PC-3 (cell line): ENCODE results near the gene GFAP. TPM values are rescaled to one million over a fixed set of nuclear protein-coding genes. Genes with fewer than 3 reads are reported as not detected.

Experiments used
- ATAC-seq: fragments of 200-7000 bp; cut with Tn5 transposase; 2 replicates; pipeline ENCODE4 v1.9.1; 2020; ENCODE audit warnings: mild to moderate bottlenecking, moderate library complexity
- BruUV-seq: library from RNA; stranded (reverse); fragments of 400-500 nt; replicated peaks from 2 replicates; lab custom pipeline; 2021; lab: Mats Ljungman, UMichigan
- CTCF ChIA-PET: fragments of 300-600 bp; sonication (Branson Sonifier 250); formaldehyde crosslinking; loops from one replicate; lab custom pipeline; 2022; ENCODE audit warnings: antibody characterized with exemption; lab: Charles Lee
- POLR2A ChIA-PET: fragments of 300-600 bp; sonication (Branson Sonifier 250); formaldehyde crosslinking; loops from one replicate; lab custom pipeline; 2022; ENCODE audit warnings: antibody characterized with exemption; ENCODE audit not compliant: unreplicated experiment; lab: Charles Lee
- DNase-seq: peaks from one replicate; pipeline ENCODE4 v3.0.0-alpha.2; 2015
- H2AFZ ChIP-seq: fragments of 300-600 bp; sonication (generic); 2 replicates; pipeline ENCODE4 v1.6.0; 2016; ENCODE audit warnings: antibody characterized with exemption, low read length
- H3F3A ChIP-seq: fragments of 300-600 bp; sonication (generic); one replicate; pipeline ENCODE4 v1.6.0; 2017; ENCODE audit warnings: antibody characterized with exemption, low read length, control low read depth, mild to moderate bottlenecking; ENCODE audit not compliant: unreplicated experiment
- H3K27ac ChIP-seq: fragments of 300-600 bp; sonication (generic); 2 replicates; pipeline ENCODE4 v1.5.1; 2016; ENCODE audit warnings: mild to moderate bottlenecking, low read length
- H3K27me3 ChIP-seq: fragments of 300-600 bp; sonication (generic); 2 replicates; pipeline ENCODE4 v1.6.1; 2016; ENCODE audit warnings: low read length, mixed read lengths
- H3K36me3 ChIP-seq: fragments of 300-600 bp; sonication (generic); 2 replicates; pipeline ENCODE4 v1.6.1; 2016; ENCODE audit warnings: low read depth, mixed run types, low read length, mixed read lengths
- H3K4me1 ChIP-seq: fragments of 300-600 bp; sonication (generic); 2 replicates; pipeline ENCODE4 v1.5.1; 2016; ENCODE audit warnings: low read length; ENCODE audit not compliant: insufficient read depth
- H3K4me2 ChIP-seq: fragments of 300-600 bp; sonication (generic); 2 replicates; pipeline ENCODE4 v1.6.0; 2016; ENCODE audit warnings: low read length
- H3K4me3 ChIP-seq: fragments of 300-600 bp; sonication (generic); 2 replicates; pipeline ENCODE4 v1.5.1; 2016; ENCODE audit warnings: mild to moderate bottlenecking, low read length, mixed read lengths
- H3K79me2 ChIP-seq: fragments of 300-600 bp; sonication (generic); 2 replicates; pipeline ENCODE4 v1.6.1; 2017; ENCODE audit warnings: low read length, mixed read lengths
- H3K9ac ChIP-seq: fragments of 300-600 bp; sonication (generic); 2 replicates; pipeline ENCODE4 v1.6.0; 2016; ENCODE audit warnings: mild to moderate bottlenecking, low read length
- H3K9me2 ChIP-seq: fragments of 300-600 bp; sonication (generic); replicated peaks from 2 replicates; pipeline ENCODE4 v1.6.1; 2016; ENCODE audit warnings: mixed run types, low read length, mixed read lengths
- H3K9me3 ChIP-seq: fragments of 300-600 bp; sonication (generic); 2 replicates; pipeline ENCODE4 v1.6.1; 2016; ENCODE audit warnings: low read length, mixed read lengths
- H4K20me1 ChIP-seq: fragments of 300-600 bp; sonication (generic); 2 replicates; pipeline ENCODE4 v1.6.1; 2016; ENCODE audit warnings: low read length, mixed read lengths
- CTCF ChIP-seq: fragments of 300-600 bp; sonication (generic); conservative IDR thresholded peaks from 2 replicates; pipeline ENCODE4 v1.5.1; 2017; ENCODE audit warnings: antibody characterized with exemption, low read depth, mild to moderate bottlenecking, low read length
- EZH2 ChIP-seq: fragments of 300-600 bp; sonication (generic); IDR thresholded peaks from one replicate; pipeline ENCODE4 v1.6.1; 2017; ENCODE audit warnings: antibody characterized with exemption, mild to moderate bottlenecking, low read length; ENCODE audit not compliant: unreplicated experiment
- EZH2phosphoT487 ChIP-seq: fragments of 300-600 bp; sonication (generic); IDR thresholded peaks from 2 replicates; pipeline ENCODE4 v1.6.1; 2018; ENCODE audit warnings: mild to moderate bottlenecking, antibody characterized with exemption, low read length, borderline replicate concordance
- intact Hi-C: fragments of 100-400 bp; cut with micrococcal nuclease; formaldehyde crosslinking; loops from 2 replicates; pipeline ENCODE4 v1.9.0; 2023
- total RNA-seq: library from RNA; depleted of rRNA; stranded (reverse); fragments of >200 nt; gene quantifications from 2 replicates; pipeline ENCODE4 v1.2.3, GENCODE V29; 2014

The GFAP gene
- total RNA-seq, 1 experiment from 2014 or later: 0.29 TPM

GRCh38 chr17:44955674-44956425, 40.5 kb upstream of the GFAP start:
- no TSS peak for BruUV-seq
- TF ChIP-seq EZH2phosphoT487: no peak
- TF ChIP-seq CTCF: no peak
- no peak for TF ChIP-seq EZH2
- H2AFZ ChIP-seq: no peak overlapping the region

GRCh38 chr17:44952946-44953475, 37.7 kb upstream of the GFAP start:
- DNase-seq (no peak), ATAC-seq (peak; percentile 33; the same call in 1 of the 2 replicates)
- no peaks in the 10 kb centered on the region for H3K9me2 ChIP-seq
- BruUV-seq: no TSS peak
- no peak overlapping the region for H2AFZ ChIP-seq
- no peaks in the 10 kb centered on the region for H3K9me3 ChIP-seq
- H3K27ac ChIP-seq: no peak overlapping the region
- H3K4me3 ChIP-seq: no peak overlapping the region
- ChIA-PET POLR2A (no interaction called here), CTCF (interaction anchor here (0.6 kb wide), 1 partner anchor 10 kb away, joined by 3 read pairs; no protein-coding TSS in a partner anchor)
- TF ChIP-seq EZH2: no peak
- no peak for TF ChIP-seq EZH2phosphoT487
- no peak for TF ChIP-seq CTCF
- 0 out of 2 replicates have a peak, but pooled peaks cover 5% of the 10 kb centered on the region for H3K79me2 ChIP-seq
- no peaks in the 10 kb centered on the region for H3F3A ChIP-seq
- H3K4me1 ChIP-seq: peaks cover 5% of the 10 kb centered on the region
- H3K4me2 ChIP-seq: no peak overlapping the region
- H4K20me1 ChIP-seq: no peaks in the 10 kb centered on the region
- intact Hi-C loops: no loop called here
- H3K9ac ChIP-seq: no peak overlapping the region
- no peaks in the 10 kb centered on the region for H3K27me3 ChIP-seq
- H3K36me3 ChIP-seq: no peaks in the 10 kb centered on the region

More at GRCh38 chr17:44955674-44956425, 40.5 kb upstream of the GFAP start:
- ChIA-PET POLR2A (no interaction called here), CTCF (no interaction called here)
- H3K27ac ChIP-seq: no peak overlapping the region
- DNase-seq (no peak), ATAC-seq (no peak)
- no peak overlapping the region for H3K9ac ChIP-seq
- no peak overlapping the region for H3K4me2 ChIP-seq
- no peaks in the 10 kb centered on the region for H3K27me3 ChIP-seq
- H3K9me3 ChIP-seq: no peaks in the 10 kb centered on the region
- no peaks in the 10 kb centered on the region for H3K9me2 ChIP-seq
- H4K20me1 ChIP-seq: no peaks in the 10 kb centered on the region
- H3K79me2 ChIP-seq: no peaks in the 10 kb centered on the region
- peaks cover 3% of the 10 kb centered on the region; the same call in 1 of the 2 replicates for H3K4me1 ChIP-seq
- H3K36me3 ChIP-seq: no peaks in the 10 kb centered on the region
- H3F3A ChIP-seq: no peaks in the 10 kb centered on the region
- H3K4me3 ChIP-seq: no peak overlapping the region
- intact Hi-C loops: no loop called here
